T-helper 1 cell (primary cell): Measurements from ENCODE around the gene NAGS.
"Not testable (repeated sequence)": the region's sequence is repeated elsewhere in the genome, so short reads cannot be mapped to it uniquely, and the experiment has no call there.

Experiments used
- DNase-seq, 5 donors: peaks; one replicate each; pipeline ENCODE4 v3.0.0-alpha.2; 2012 to 2020
- total RNA-seq, 4 donors: gene quantifications; one replicate each; lab custom pipeline; 2026; lab: John Stamatoyannopoulos, UW

NAGS gene
- 0.93 to 1.4 (median 1.1) reads per million in 4 donors for total RNA-seq

GRCh38 chr17:44004077-44004760, at the start of gene NAGS:
NAGS (plus strand) TSS chr17:44004622; CDS start chr17:44004664, 42 bp downstream.
- DNase-seq, result no peak

GRCh38 chr17:43956222-43956621, 48.2 kb upstream of the NAGS start:
- no peak for DNase-seq

GRCh38 chr17:43958748-43959352, 45.6 kb upstream of the NAGS start:
- no peak for DNase-seq

GRCh38 chr17:43961292-43961691, 43.1 kb upstream of the NAGS start:
- DNase-seq, result not testable (repeated sequence)

- no peak for DNase-seq
Observed at GRCh38 chr17:43961954-43962353, 42.5 kb upstream of the NAGS start.

GRCh38 chr17:43962479-43962878, 41.9 kb upstream of the NAGS start:
- no peak for DNase-seq

- DNase-seq, result no peak
Observed at GRCh38 chr17:43966276-43966675, 38.1 kb upstream of the NAGS start.

- DNase-seq, result no peak
Observed at GRCh38 chr17:43967251-43967875, 37.1 kb upstream of the NAGS start.

GRCh38 chr17:43970366-43970765, 34.1 kb upstream of the NAGS start:
- no peak for DNase-seq

- not testable (repeated sequence) for DNase-seq
Observed at GRCh38 chr17:43971436-43971835, 33.0 kb upstream of the NAGS start.

GRCh38 chr17:43972444-43973212, 31.8 kb upstream of the NAGS start:
- DNase-seq, result not testable (repeated sequence)

GRCh38 chr17:43974382-43975266, 29.8 kb upstream of the NAGS start:
- DNase-seq, result no peak

- no peak for DNase-seq
Observed at GRCh38 chr17:43975898-43976297, 28.5 kb upstream of the NAGS start.

GRCh38 chr17:43976963-43977837, 27.2 kb upstream of the NAGS start:
- DNase-seq, result no peak

GRCh38 chr17:43978078-43978477, 26.3 kb upstream of the NAGS start:
- no peak for DNase-seq

GRCh38 chr17:43979011-43979410, 25.4 kb upstream of the NAGS start:
- no peak for DNase-seq

- DNase-seq, result no peak
Observed at GRCh38 chr17:43979671-43980070, 24.8 kb upstream of the NAGS start.

- DNase-seq, result no peak
Observed at GRCh38 chr17:43982171-43982570, 22.3 kb upstream of the NAGS start.

- DNase-seq, result no peak
Observed at GRCh38 chr17:43983196-43983514, 21.3 kb upstream of the NAGS start.

- no peak for DNase-seq
Observed at GRCh38 chr17:43983515-43984411, 20.7 kb upstream of the NAGS start.
